Measurements from ENCODE around the gene NEURL1B. TPM values are rescaled to one million over a fixed set of nuclear protein-coding genes. Genes with fewer than 3 reads are reported as not detected.
A peak's percentile ranks its signal among the peaks of the same experiment; 100 is the strongest.
"Not testable (repeated sequence)": the region's sequence is repeated elsewhere in the genome, so short reads cannot be mapped to it uniquely, and the experiment has no call there.

NEURL1B gene
- total RNA-seq, 2 donors from 2014 or later, result 20.6 to 33.6 TPM

DNA sequence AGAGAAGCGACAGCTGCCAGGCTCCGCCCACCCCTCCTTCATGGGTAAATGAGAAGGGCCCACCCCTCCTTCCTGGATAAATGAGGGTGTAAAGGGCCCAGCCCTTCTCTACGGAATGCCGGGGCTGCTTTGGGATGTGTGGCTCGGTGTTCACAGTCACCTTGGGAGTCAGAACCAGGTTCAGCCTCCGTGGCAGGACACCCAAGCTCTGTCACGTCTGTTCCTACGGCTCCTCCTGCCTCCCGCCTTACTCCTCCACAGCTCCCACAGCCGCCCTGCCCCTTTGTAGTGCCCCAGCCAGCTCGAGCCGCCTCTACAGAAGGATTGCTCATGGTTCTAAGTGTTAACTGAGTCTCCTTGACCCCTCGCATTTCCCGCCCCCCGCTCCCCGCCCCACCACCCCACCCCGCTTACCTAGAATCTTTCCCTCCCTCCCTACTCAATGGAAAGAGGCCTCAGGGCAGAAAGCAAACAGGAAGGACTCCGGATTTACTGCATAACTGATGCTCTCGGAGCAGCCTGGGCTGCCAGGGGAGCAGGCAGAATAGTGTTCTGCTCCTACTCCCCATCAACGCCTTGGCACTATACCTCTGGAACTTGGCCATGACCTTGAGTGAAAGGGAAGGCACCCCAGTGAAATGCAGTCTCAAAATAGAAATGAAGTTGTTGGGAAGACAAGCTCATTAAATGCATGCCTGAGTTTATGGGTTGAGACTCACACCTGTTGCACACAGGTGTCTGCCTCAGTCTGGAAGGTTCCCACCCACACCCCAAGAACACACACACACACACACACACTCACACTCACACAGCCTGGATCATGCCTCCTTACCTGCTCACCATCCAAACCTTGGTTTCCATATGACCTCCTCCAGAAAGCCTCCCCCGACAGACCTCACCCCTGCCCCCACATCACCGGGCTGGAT lies 59.6 kb downstream of the NEURL1B start:
- peak; percentile 6 to 35 for ATAC-seq
- DNase-seq, result no peak
- intact Hi-C loops (cut with DNase I), result loop anchor here in 1 of 2 donors (5.0 kb wide), 1 partner anchor 592 kb away; no protein-coding TSS in a partner anchor

DNA sequence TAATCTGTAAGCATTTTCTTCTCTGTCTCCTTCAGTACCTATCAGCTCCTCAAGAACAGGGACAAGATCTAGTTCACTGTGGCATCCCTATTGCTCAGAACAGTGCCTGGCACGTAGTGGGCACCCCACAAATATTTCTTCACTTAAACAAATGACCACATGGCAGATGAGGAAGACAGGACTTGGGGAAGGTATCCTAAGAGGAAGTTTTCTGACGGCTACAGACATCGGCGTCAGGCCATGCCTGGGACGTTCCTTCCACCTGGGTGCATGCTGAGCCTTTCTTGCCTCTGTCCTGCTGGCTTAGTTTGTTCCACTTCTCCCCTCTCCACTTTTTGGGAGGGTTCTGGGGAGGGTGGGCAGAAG lies 60.2 kb downstream of the NEURL1B start:
- intact Hi-C loops (cut with DNase I), result loop anchor here in 1 of 2 donors (5.0 kb wide), 1 partner anchor 591 kb away; no protein-coding TSS in a partner anchor
- DNase-seq (no peak), ATAC-seq (no peak)

DNA sequence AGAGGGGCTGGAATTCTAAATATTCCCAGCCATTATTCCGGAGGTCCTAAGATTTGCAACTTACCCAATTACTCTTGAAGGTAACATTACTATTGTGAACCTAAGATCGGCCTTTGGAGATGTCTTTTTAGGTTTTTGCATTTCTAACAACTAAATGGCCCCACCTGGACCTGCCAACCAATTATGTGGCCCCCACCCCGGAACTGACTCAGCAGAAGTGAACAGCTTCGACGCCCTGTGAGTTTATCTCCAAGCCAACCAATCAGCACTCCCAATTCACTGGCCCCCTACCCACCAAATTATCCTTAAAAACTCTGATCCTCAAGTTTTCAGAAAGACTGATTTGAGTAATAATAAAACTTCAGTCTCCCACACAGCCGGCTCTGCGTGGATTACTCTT lies 62.9 kb downstream of the NEURL1B start:
- DNase-seq (no peak), ATAC-seq (no peak)
- intact Hi-C loops (cut with DNase I), result loop anchor here in 1 of 2 donors (5.0 kb wide), 1 partner anchor 588 kb away; no protein-coding TSS in a partner anchor

DNA sequence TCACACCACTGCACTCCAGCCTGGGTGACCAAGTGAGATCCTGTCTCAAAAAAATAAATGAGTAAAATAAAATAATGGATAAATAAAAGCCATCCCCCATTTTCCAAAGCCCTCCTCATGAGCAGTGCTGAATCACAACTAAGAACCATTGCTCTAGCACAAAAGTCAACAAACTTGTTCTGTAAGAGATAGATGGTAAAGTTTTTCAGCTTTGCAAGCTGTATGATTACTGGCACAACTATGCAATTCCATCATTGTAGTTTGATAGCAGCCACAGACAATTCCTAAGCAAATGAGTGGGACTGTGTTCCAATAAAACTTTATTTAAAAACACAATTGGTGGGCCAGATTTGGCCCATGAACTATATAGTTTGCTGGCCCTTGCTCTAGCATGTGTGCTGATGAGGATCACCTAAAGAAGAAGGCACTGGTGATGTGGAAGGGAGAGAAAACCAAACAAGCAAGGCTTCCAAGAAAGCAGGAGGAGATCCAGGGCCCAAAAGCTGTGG lies 64.6 kb downstream of the NEURL1B start:
- ATAC-seq (no peak), DNase-seq (no peak)
- intact Hi-C loops (cut with DNase I), result no loop called here

DNA sequence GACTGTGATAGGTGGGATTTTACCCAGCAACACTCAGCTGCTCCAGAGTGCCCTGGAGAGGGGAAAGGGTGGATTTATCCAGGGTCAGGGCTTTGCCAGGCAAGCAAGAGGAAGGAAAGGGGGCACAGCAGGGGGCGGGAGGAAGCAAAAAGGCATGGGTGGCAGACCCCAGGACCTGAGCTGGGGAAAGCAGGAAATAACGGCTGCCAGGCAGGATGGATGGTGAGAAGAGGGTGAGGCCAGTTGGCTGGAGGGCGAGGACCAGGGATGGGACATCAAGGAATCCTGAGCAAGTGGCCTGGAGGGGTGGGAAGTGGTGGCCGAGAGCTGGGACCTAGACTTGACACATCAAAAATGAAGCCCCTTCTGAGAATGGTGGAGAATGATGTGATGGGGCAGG lies 65.7 kb downstream of the NEURL1B start:
- intact Hi-C loops (cut with DNase I), result no loop called here
- ATAC-seq (no peak), DNase-seq (no peak)

DNA sequence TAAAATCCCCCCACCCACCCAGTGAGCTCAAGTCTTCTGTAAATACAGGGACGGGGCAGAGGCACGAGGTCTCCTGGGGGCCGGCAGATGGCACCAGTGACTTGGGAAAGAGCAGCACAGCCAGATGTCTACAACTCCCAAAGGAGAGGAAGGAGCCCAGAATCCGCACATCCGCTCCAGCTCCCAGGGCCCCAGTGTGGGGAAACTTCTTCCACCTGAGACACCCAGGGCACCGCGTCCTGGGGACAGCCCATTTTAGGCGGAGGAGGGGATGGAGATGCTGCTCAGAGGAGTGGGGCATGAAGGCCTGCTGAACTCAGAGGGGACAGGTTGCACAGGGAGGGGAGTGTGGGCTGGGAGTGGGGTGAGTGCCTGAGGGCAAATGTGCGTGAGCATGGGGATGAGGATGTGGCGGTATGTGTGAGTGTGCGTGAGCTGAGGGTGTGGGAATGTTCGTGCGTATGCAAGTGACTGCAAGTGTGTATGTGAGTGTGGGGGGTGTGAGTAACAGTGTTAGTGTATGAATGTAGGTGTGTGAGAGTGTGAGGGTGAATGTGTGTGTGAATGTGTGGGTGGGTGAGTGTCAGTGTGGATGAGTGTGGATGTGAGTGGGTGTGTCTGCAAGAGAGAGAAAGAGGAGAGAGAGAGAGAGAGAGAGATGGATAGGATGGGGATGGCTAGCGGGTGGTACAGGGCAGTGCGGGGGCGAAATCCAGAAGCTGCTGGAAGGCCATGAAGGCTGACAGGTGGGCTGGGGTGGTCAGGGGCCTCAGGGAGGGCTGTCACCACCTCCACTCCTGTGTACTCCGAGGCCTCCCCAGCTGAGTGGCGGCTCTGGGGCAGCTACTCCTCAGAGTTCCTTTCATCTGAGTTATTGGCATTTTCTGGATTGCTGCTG lies 66.5 kb downstream of the NEURL1B start:
- ATAC-seq, result peak; percentile 62 to 69
- peak; percentile 63 for DNase-seq
- intact Hi-C loops (cut with DNase I), result no loop called here

DNA sequence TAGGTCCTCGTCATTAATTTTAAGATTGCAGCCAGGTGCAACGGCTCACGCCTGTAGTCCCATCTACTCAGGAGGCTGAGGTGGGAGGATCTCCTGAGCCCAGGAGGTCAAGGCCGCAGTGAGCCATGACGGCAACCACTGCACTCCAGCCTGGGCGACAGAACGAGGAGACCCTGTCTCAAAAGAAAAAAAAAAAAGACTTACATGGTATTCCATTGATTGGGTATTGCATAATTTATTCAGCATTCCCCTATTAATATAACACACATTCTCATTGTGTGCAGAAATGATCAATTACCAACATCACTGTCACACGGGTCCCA lies 67.1 kb downstream of the NEURL1B start:
- intact Hi-C loops (cut with DNase I), result no loop called here
- ATAC-seq, result no peak
- no peak for DNase-seq

DNA sequence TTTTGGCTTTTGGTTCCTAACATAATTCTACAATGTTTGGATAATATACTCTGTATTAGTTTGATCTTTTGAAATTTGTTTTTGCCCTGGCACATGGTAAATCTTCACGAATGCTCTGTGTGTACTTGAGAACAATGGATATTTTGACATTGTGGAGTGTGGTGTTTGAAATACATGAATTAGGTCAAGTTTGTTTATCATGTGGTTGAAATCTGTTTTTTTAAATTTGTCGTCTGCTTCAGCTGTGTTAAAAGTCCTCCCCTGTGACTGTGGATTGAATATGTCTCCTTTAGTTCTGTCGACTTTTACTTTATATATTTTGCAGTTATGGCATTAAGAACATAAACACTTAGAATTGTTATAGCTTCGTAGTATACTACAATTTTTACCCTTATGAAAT lies 69.6 kb downstream of the NEURL1B start:
- no peak for ATAC-seq
- intact Hi-C loops (cut with DNase I), result loop anchor here (5.0 to 10.0 kb wide), 3 partner anchors 194 to 572 kb away; no protein-coding TSS in a partner anchor

DNA sequence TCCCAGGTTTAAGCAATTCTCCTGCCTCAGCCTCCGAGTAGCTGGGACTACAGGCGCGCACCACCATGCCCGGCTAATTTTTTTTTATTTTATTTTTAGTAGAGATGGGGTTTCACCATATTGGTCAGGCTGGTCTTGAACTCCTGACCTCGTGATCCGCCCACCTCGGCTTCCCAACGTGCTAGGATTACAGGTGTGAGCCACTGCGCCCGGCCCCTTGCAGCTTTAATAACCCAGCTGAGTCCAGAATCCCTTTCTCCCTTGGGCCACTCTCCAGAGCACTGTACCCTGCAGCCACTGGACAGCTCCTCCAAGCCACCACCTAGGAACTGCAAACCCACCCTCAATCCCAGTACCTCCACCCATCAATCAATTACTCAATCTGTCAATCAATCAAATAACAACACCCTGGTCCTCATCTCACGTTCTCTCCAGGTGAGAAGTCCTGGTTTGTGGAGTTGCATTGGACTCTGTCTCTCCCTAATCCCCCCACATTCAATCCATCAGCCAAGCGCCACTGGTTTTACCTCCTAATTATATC lies 70.3 kb downstream of the NEURL1B start:
- intact Hi-C loops (cut with DNase I), result loop anchor here (5.0 to 10.0 kb wide), 3 partner anchors 193 to 571 kb away; no protein-coding TSS in a partner anchor
- ATAC-seq, DNase-seq: not testable (repeated sequence)

More for the DNA sequence above, 69.6 kb downstream of the NEURL1B start:
- DNase-seq, result no peak

DNA sequence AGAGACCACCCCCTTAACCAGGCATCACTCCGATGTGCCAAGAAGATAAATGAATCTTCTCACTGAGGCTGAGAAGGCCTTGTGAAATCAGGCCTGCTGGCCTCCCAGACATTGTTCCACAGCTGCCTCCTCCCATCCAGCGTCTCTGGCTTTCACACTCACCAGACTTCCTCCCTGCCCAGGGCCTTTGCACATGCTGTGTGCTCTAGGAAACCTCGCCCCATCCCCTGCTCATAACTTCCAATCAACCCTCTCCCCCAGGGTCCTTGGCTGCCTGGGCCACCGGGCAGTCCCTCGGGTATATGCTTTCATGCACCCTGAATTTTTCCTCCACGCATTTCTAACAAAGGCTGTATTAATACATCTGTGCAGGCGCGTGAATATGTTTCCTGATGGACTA lies 71.5 kb downstream of the NEURL1B start:
- intact Hi-C loops (cut with DNase I), result loop anchor here (1.0 to 10.0 kb wide), 4 partner anchors 192 to 570 kb away; no protein-coding TSS in a partner anchor
- ATAC-seq, result no peak
- DNase-seq, result no peak

DNA sequence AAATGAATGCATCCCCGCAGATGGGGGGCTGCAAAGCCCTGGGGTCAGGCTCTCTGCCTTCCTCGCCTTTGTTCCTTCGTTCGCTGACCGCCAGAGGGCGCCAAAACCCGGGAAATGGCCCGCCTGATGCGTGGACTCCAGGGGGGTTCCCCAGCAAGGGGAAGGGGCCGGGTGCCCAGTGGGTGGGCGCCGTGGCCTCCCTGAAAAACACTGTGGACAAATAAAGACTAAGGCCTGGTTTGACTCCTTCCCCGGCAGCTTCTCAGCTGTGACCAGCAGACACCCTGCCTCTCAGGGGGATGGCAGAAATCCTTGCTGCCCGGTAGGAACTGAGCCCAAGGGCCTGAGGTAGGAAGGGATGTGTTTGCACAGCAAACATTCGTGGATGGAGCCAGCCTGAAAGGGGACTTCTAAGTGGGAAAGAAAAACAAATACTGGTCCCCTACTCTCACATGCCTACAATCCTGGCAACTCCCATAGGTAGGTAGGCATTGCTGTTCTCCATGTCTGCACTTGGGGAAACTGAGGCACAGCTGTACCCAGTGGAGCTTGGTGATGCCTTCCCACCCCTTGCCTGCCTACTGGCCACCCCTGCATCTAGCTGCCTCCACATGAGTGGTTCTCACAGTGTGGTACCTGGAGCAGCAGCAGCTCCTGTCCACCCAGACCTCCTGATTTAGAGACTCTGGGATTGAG lies 72.2 kb downstream of the NEURL1B start:
- peak; percentile 67 for DNase-seq
- ATAC-seq, result peak; percentile 24 to 33
- intact Hi-C loops (cut with DNase I), result loop anchor here (1.0 to 10.0 kb wide), 4 partner anchors 192 to 569 kb away; no protein-coding TSS in a partner anchor

DNA sequence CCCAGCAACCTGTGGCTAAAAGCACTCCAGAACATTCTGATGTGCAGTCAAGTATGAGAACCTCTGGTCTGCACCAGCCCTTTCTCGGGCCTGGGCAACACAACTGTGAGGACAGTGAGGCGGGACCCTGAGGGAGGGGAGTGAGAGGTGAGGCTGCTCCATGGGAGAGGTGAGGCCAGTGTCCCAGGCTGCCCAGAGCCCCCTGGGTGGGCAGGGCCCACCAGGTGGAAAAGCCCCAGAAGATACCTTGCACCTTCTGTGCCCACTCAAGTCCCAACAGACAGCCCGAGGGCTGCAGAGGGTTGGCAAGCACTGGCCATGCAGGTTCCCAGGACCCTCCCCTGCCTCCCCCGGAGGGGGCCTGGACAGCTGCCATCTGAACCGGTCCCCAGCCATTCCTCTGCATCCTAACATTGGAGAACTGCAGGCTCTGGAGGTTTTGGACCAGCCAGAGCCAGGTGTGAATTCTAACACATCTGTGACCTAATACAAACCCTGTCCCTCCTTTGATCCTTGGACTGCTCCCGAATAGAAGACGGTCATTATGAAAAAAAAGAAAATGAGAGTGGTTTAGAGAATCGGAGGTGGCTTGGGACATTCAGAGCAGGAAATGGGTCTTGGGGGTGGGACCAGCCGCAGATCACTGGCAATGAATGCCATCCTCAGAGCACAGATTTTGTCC lies 72.9 kb downstream of the NEURL1B start:
- DNase-seq, result no peak

DNA sequence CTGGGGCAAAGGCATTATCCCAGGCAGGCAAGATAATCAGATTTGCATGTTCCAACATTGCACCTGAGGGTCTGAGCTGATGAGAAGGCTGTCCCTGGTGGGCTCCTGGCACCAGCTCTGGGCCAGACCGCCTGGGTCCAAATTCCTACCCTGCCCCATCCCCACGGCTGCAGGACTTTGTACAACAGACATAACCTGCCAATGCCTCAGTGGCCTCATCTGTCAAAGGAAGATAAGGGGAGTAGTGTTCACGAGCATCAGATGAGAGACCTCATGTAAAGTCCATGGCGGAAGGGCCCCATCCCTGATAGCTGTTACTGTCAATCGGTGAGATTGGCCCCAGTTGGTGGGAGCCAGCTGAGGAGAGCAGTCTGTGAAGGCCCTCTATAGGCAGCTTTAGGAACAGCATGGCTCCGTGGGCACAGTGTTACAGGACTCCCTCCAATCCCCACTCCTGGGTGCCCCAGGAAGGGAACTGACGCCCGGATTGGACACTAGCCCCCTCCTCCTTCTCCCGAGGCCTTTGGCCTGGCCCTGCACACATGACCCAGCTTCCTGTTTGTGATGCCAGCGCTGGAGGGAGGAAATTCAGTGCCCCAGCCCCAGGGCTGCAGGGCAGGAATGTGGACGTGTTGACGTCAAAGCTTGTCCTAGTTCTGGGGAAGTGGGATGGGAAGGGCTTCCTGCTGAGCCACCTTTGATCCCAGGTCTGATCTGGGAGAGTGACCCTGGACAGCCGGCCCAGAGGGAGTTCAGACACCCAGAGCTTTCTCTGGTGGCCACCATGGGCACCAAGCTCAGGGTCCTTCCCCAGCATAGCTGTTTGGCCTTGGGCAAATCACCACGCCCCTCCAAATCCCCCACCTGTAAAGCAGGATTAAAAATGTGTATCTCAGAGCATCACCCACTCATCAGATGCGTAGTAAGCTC lies 73.7 kb downstream of the NEURL1B start:
- intact Hi-C loops (cut with DNase I), result loop anchor here (5.0 to 10.0 kb wide), 4 partner anchors 53 to 568 kb away; no protein-coding TSS in a partner anchor
- ATAC-seq (peak; percentile 71 to 74), DNase-seq (peak; percentile 88)

More for the DNA sequence above, 72.9 kb downstream of the NEURL1B start:
- intact Hi-C loops (cut with DNase I), result loop anchor here (1.0 to 10.0 kb wide), 4 partner anchors 191 to 568 kb away; no protein-coding TSS in a partner anchor
- no peak for ATAC-seq

DNA sequence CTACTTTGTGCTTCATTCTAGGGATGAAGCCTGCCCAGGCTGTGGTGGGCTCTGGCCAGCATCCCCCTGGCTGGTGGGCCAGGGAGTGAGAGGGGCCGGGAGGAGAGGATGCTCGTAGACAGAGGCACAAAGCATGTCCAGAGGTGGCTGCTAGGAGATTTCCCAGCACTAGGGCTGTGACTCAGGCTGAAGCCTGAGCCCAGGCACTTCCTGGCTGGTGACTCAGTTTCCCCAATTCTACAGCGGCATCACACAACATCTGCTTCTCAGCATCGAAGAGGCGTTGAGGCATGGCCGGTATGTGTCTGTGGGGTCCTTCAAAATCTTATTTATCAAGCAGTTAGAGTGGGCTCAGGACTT lies 74.3 kb downstream of the NEURL1B start:
- intact Hi-C loops (cut with DNase I), result loop anchor here (5.0 to 10.0 kb wide), 2 partner anchors 52 to 189 kb away; no protein-coding TSS in a partner anchor
- ATAC-seq, result no peak

DNA sequence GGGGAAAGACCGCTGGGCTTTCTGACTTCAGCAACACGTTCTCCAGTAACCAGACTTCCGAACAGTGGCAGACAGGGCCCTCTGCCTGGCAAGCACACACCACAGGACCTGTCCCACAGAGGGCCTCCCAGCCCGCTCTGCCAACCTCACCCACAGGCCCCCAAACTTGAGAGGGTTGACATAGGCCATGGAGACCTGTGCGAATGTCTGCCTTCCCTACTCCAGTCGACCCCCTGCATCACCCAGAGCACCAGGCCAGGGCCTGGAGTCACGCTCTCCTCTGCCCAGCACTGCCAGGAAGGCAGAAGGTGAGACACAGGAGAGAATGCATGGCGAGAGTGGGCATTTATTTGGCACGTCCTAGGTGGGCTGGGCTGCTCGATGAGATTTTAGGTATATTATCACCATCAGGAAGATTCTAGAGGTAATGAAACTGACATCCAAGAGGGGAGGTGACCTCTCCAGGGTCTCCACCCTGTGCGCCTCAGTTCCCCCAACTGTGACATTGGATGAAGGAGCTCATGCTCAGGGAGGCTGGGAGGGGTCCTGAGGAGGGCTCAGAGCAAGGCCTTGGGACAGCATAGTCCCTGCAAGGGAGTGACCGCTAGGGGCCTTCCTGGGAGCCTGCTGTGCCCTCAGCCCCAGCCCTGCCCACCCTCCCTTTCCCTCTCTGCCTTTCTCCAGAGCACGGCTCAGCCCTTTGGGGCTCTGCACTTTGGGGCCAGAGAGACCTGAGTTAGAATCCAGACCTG lies 75.0 kb downstream of the NEURL1B start:
- intact Hi-C loops (cut with DNase I), result loop anchor here (2.0 to 10.0 kb wide), 3 partner anchors 51 to 189 kb away; no protein-coding TSS in a partner anchor
- DNase-seq (no peak), ATAC-seq (no peak)

More for the DNA sequence above, 74.3 kb downstream of the NEURL1B start:
- no peak for DNase-seq

Measured in left cardiac atrium (tissue), 4 donors.